T-helper 2 cell treated with Interferon-gamma antibody and Interleukin-4, amounts not matched to agents 100 ng/mL and 5 ng/mL, for 36 hours (primary cell): Measurements from ENCODE around the gene STAU1. TPM values are rescaled to one million over a fixed set of nuclear protein-coding genes. Genes with fewer than 3 reads are reported as not detected.

ENCODE experiments used
- intact Hi-C: fragments of 100-400 bp; cut with micrococcal nuclease; formaldehyde crosslinking; loops from one replicate; pipeline ENCODE4 v1.15.1; 2023
- total RNA-seq: library from RNA; stranded (reverse); gene quantifications from 2 replicates; pipeline ENCODE4 v1.2.3, GENCODE V29; 2022

Gene STAU1
- total RNA-seq, 1 donor from 2014 or later = 51.0 TPM

GRCh38 chr20:49074521-49074920 lies 113.6 kb downstream of the STAU1 start:
- intact Hi-C loops = no loop called here

Other genes with a start within 250 kb of the STAU1 start
- 92.0 and 92.7 TPM in 2 replicates for gene CSE1L, start 142.0 kb downstream of the STAU1 start, total RNA-seq
- gene DDX27, start 31.1 kb upstream of the STAU1 start, total RNA-seq = 43.6 and 43.8 TPM in 2 replicates
- 61.7 and 63.4 TPM in 2 replicates for gene ZNFX1, start 89.7 kb upstream of the STAU1 start, total RNA-seq